Sigmoid colon (tissue), 4 donors: ENCODE data around the gene RASA2.

ENCODE experiments used
- CTCF ChIP-seq, 4 experiments: fragments of 450-650 bp in 3 of 4; fragments of 200-600 bp in 1 of 4; IDR thresholded peaks; one replicate each; pipeline ENCODE4 v1.5.1; 2016 to 2019; ENCODE audit warnings: antibody characterized with exemption in 4 of 4, mild to moderate bottlenecking in 3 of 4, moderate library complexity in 2 of 4
- POLR2A ChIP-seq, 2 donors: fragments of 450-650 bp; IDR thresholded peaks; one replicate each; pipeline ENCODE4 v1.6.1; 2016; ENCODE audit warnings: antibody characterized with exemption in 2 of 2, mild to moderate bottlenecking in 2 of 2, moderate library complexity in 2 of 2
- POLR2AphosphoS5 ChIP-seq, 4 donors: sonication (generic); formaldehyde crosslinking; IDR thresholded peaks; one replicate each; pipeline ENCODE4 v1.6.1; 2017; ENCODE audit warnings: antibody characterized with exemption in 4 of 4

DNA sequence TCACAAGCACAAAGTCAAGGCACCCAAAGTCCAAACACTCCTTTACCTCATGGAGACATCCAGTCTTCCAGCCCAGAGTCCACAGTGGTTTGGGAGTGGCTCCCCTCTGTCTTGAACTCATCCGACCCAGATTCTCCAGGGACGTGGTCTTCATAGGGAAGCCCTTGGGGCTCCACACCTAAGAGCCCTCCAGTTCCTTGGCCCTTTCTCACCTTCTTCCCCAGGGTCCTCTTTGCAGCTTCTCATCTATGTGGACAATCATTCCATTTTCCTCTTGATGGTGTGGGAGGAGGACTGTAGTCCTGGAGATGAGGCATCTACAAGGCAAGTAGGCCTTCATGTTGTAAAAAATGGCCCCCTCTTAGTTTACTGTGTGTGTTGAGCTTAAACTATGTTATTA, 164.0 kb downstream of the RASA2 start:
- TF ChIP-seq POLR2A (IDR thresholded peaks at IDR 0.05) = no peak
- TF ChIP-seq POLR2AphosphoS5 (IDR thresholded peaks at IDR 0.05) = no peak
- no peak for TF ChIP-seq CTCF (IDR thresholded peaks at IDR 0.05)
